DND-41 (cell line): Measurements from ENCODE around the gene SPOCK2.

Experiments
- ATAC-seq: fragments of 200-7000 bp; cut with Tn5 transposase; 3 replicates; pipeline ENCODE4 v1.9.1; 2021; ENCODE audit warnings: low read depth; ENCODE audit not compliant: insufficient read depth
- DNase-seq: peaks from one replicate; pipeline ENCODE4 v3.0.0-alpha.2; 2020
- H2AFZ ChIP-seq: 2 replicates; pipeline ENCODE4 v1.6.0; 2012; ENCODE audit warnings: low read depth, low read length
- H3K27ac ChIP-seq: 2 replicates; pipeline ENCODE4 v1.5.1; 2012; ENCODE audit warnings: low read length, inconsistent platforms
- H3K27me3 ChIP-seq: fragments of 200-600 bp; sonication (generic); 2 replicates; pipeline ENCODE4 v1.6.0; 2012; ENCODE audit warnings: low read length, mild to moderate bottlenecking, inconsistent platforms; ENCODE audit not compliant: insufficient read depth, poor library complexity
- H3K36me3 ChIP-seq: 2 replicates; pipeline ENCODE4 v1.5.1; 2012; ENCODE audit warnings: low read length, inconsistent platforms; ENCODE audit not compliant: insufficient read depth
- H3K4me1 ChIP-seq: 2 replicates; pipeline ENCODE4 v1.5.1; 2012; ENCODE audit warnings: mild to moderate bottlenecking, low read length; ENCODE audit not compliant: insufficient read depth
- H3K4me2 ChIP-seq: 2 replicates; pipeline ENCODE4 v1.6.0; 2012; ENCODE audit warnings: mild to moderate bottlenecking, moderate library complexity, low read length, inconsistent platforms; ENCODE audit not compliant: insufficient read depth
- H3K4me3 ChIP-seq, 2 experiments: fragments of 200-600 bp in 1 of 2; shearing (Covaris generic) in 1 of 2; 2 replicates each; pipeline ENCODE4 v1.5.1; 2012 to 2016; ENCODE audit warnings: inconsistent platforms in 2 of 2, low read length in 2 of 2, mild to moderate bottlenecking in 2 of 2, low read depth in 1 of 2, moderate library complexity in 1 of 2
- H3K79me2 ChIP-seq: 2 replicates; pipeline ENCODE4 v1.6.0; 2012; ENCODE audit warnings: low read length, inconsistent platforms; ENCODE audit not compliant: insufficient read depth
- H3K9ac ChIP-seq: 2 replicates; pipeline ENCODE4 v1.6.0; 2012; ENCODE audit warnings: low read depth, mild to moderate bottlenecking, inconsistent platforms, low read length, moderate library complexity
- H3K9me3 ChIP-seq: 2 replicates; pipeline ENCODE4 v1.5.1; 2012; ENCODE audit warnings: low read length, moderate library complexity, mild to moderate bottlenecking, inconsistent platforms; ENCODE audit not compliant: insufficient read depth, severe bottlenecking
- H4K20me1 ChIP-seq: 2 replicates; pipeline ENCODE4 v1.6.0; 2012; ENCODE audit warnings: low read length; ENCODE audit not compliant: insufficient read depth
- EZH2 ChIP-seq: IDR thresholded peaks from 3 replicates; pipeline ENCODE4 v1.6.1; 2012; ENCODE audit warnings: borderline replicate concordance, low read depth, mild to moderate bottlenecking, moderate library complexity, low read length, inconsistent platforms; ENCODE audit not compliant: severe bottlenecking
- TF ChIP-seq, protein P1 (sequence below): IDR thresholded peaks from 2 replicates; pipeline ENCODE4 v1.5.1; 2012; ENCODE audit warnings: borderline replicate concordance, low read length, moderate library complexity, mild to moderate bottlenecking; ENCODE audit not compliant: poor library complexity, severe bottlenecking; ENCODE audit errors: extremely low read depth

Gene SPOCK2

DNA sequence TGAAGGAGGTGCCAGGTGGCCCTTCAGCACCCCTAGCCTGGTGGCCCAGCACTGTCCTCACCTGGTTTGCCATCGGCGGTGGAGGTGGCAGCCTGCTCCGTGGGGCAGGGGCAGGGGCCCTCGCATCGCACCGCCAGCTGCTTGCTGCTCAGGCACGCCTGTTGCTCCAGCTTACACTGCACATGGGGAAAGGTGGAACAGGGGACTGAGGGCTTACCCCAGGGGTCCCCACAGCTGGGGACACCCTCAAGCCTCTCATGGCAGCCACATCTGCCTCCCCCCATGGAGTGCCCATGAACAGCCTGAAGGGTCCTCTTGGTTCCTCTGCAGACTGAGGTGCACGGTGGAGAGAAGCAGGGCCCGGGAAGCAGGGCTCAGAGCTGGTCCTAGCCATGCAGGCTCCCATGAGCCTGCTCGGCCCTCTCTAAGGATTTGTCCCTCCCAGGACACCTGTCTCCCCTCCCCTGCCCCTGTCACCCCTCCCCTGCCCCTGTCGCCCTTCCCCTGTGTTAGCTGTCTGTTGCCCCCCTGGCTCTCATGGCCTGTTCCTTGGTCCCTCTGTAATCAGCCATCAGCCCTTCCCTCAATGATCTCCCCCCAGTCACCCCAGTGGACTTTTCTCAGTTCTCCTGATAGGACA lies 20.1 kb downstream of the SPOCK2 start:
- DNase-seq: no peak
- TF ChIP-seq, protein P1, sequence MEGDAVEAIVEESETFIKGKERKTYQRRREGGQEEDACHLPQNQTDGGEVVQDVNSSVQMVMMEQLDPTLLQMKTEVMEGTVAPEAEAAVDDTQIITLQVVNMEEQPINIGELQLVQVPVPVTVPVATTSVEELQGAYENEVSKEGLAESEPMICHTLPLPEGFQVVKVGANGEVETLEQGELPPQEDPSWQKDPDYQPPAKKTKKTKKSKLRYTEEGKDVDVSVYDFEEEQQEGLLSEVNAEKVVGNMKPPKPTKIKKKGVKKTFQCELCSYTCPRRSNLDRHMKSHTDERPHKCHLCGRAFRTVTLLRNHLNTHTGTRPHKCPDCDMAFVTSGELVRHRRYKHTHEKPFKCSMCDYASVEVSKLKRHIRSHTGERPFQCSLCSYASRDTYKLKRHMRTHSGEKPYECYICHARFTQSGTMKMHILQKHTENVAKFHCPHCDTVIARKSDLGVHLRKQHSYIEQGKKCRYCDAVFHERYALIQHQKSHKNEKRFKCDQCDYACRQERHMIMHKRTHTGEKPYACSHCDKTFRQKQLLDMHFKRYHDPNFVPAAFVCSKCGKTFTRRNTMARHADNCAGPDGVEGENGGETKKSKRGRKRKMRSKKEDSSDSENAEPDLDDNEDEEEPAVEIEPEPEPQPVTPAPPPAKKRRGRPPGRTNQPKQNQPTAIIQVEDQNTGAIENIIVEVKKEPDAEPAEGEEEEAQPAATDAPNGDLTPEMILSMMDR: no peak
- TF ChIP-seq EZH2: no peak
- H3K4me3 ChIP-seq: no peak overlapping the region
- no peaks in the 10 kb centered on the region for H3K79me2 ChIP-seq
- H3K9me3 ChIP-seq: no peaks in the 10 kb centered on the region
- no peak overlapping the region for H3K27ac ChIP-seq
- no peak overlapping the region for H3K4me2 ChIP-seq
- H3K36me3 ChIP-seq: no peaks in the 10 kb centered on the region
- ATAC-seq: no peak
- H3K27me3 ChIP-seq: no peaks in the 10 kb centered on the region
- H3K4me1 ChIP-seq: peaks cover 9% of the 10 kb centered on the region; the same call in 1 of the 2 replicates
- no peak overlapping the region for H3K9ac ChIP-seq
- no peaks in the 10 kb centered on the region for H4K20me1 ChIP-seq
- H2AFZ ChIP-seq: no peak overlapping the region

DNA sequence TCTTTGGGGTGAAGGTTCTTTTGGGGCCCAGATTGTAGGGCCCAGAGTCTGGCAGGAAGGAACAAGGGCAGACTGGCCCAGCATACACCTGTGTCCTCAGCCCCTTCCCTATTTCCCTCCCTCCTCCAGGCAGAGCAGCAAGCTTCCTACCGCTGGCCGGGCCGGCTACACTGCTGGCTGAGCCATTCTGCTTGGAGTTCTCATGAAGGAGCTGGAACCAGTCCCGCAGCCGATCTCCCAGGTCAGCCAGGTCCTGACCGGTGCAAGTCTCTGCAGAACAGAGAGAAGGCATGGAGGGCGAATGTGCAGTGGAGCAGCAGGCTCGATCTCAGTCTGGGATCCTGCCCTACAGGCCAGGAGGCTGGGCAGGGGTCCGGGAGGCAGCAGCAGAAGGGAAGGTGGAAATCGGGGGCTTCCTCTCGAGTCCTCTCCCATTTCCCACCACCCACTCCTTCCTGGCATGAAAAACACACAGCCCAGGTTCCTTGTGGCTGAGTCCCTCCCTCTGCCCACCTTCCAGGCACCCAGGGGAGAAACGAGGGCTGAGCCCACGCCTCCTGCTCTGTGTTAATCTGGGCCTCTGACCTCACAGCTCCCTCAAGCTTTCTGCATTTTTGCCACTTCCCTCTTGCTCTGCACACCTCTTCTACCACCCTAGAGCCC lies 20.8 kb downstream of the SPOCK2 start:
- DNase-seq (no peak), ATAC-seq (no peak)
- Histone ChIP-seq H3K4me2 (no peak overlapping the region), H3K4me1 (peaks cover 9% of the 10 kb centered on the region; the same call in 1 of the 2 replicates), H2AFZ (no peak overlapping the region), H3K27ac (0 out of 2 replicates have a peak overlapping the region, but pooled peaks have one; percentile 0), H3K9me3 (no peaks in the 10 kb centered on the region), H4K20me1 (no peaks in the 10 kb centered on the region), H3K27me3 (no peaks in the 10 kb centered on the region), H3K4me3 (no peak overlapping the region), H3K79me2 (no peaks in the 10 kb centered on the region), H3K9ac (no peak overlapping the region), H3K36me3 (no peaks in the 10 kb centered on the region)
- TF ChIP-seq EZH2: no peak
- TF ChIP-seq, protein P1: no peak

DNA sequence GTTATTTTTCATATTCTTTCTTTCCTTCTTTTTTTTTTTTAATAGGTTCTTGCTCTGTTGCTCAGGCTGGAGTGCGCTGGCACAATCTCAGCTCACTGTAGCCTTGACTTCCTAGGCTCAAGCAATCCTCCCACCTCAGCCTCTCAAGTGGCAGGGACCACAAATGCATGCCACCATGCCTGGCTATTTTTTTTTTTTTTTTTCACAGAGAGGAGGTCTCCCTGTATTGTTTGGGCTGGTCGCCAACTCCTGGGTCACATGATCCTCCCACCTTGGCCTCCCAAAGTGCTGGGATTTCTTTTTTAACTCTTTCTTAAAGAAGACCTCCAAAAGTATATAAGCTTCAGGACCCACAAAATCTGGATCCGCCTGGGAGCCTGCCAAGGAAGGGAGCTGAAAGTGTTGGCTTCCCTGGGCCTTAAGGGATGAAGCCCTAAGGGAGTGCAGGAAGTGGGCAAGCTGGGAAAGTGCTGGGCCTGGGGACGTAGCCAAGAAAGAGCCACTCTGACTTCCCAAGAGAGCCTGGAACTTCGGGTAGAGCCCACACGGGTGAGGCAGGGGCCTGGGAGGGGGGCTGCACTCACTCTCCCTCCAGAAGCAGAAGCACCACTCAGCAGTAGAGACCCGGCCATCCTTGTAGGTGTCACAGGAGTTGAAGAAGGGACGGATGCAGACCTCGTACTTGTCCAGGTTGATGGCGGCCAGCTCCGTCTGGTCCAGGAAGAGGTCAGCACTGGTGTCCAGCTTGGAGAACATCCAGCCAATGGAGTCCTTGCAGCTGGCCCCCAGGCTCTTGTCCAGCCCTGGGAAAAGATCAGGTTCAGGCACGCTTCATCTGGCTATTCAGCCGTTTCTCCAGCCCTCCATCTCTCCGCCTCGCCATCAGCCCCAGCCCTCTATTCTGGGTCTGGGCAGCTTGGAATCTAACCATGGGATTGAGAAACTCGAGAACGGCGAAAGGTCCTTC lies 21.8 kb downstream of the SPOCK2 start:
- TF ChIP-seq EZH2: no peak
- TF ChIP-seq, protein P1: no peak
- no peak for DNase-seq
- no peak for ATAC-seq
- no peaks in the 10 kb centered on the region for H3K9me3 ChIP-seq
- H3K27me3 ChIP-seq: no peaks in the 10 kb centered on the region
- H3K4me3 ChIP-seq: no peak overlapping the region
- no peak overlapping the region for H3K27ac ChIP-seq
- H3K36me3 ChIP-seq: no peaks in the 10 kb centered on the region
- no peaks in the 10 kb centered on the region for H4K20me1 ChIP-seq
- peaks cover 9% of the 10 kb centered on the region; the same call in 1 of the 2 replicates for H3K4me1 ChIP-seq
- H3K4me2 ChIP-seq: no peak overlapping the region
- H2AFZ ChIP-seq: no peak overlapping the region
- H3K79me2 ChIP-seq: no peaks in the 10 kb centered on the region
- no peak overlapping the region for H3K9ac ChIP-seq
